Pancreas (tissue), 10 donors: ENCODE results near the gene PLCD3. TPM values are rescaled to one million over a fixed set of nuclear protein-coding genes. Genes with fewer than 3 reads are reported as not detected.
A peak's percentile ranks its signal among the peaks of the same experiment; 100 is the strongest.

Source experiments
- ATAC-seq, 4 donors: fragments of 200-7000 bp; cut with Tn5 transposase; one replicate each; pipeline versions ENCODE4 v1.8.0 to v1.9.1; 2020; ENCODE audit warnings: mild to moderate bottlenecking in 4 of 4, moderate library complexity in 4 of 4
- DNase-seq, 6 donors: peaks; one replicate each; pipeline ENCODE4 v3.0.0-alpha.2; 2020
- FAIRE-seq: peaks from 2 replicates; lab custom pipeline; 2012; peaks lifted over from hg19 to GRCh38; lab: Jason Lieb, UNC
- H3K27ac ChIP-seq, 4 donors: fragments of 200-600 bp; sonication (generic); 1 replicate in 3 of 4; 2 replicates in 1 of 4; pipeline versions ENCODE4 v1.5.0 to v1.8.0; 2020
- H3K27me3 ChIP-seq, 4 donors: fragments of 200-600 bp; one replicate each; pipeline ENCODE4 v1.8.0; 2021
- H3K36me3 ChIP-seq, 3 donors: fragments of 200-600 bp; sonication (generic) in 1 of 3; one replicate each; pipeline versions ENCODE4 v1.5.0 to v1.8.0; 2020 to 2021
- H3K4me1 ChIP-seq, 3 donors: fragments of 200-600 bp; one replicate each; pipeline ENCODE4 v1.8.0; 2021
- H3K4me3 ChIP-seq, 4 donors: fragments of 200-600 bp; sonication (generic) in 2 of 4; one replicate each; pipeline versions ENCODE4 v1.5.0 to v1.8.0; 2020 to 2021
- H3K9me3 ChIP-seq, 4 donors: fragments of 200-600 bp; one replicate each; pipeline ENCODE4 v1.8.0; 2021
- CTCF ChIP-seq, 4 donors: fragments of 200-600 bp; sonication (generic) in 3 of 4; IDR thresholded peaks; one replicate each; pipeline versions ENCODE4 v1.5.0 to v1.8.0; 2021; ENCODE audit warnings: antibody characterized with exemption in 4 of 4
- WGBS, 2 donors: extraction: QIAGEN DNeasy Blood & Tissue Kit; methylation state at CpG; one replicate each; pipeline ENCODE4 v1.1.7; 2013; 5-methylcytosine and 5-hydroxymethylcytosine counted together
- intact Hi-C, 3 donors: fragments of 100-400 bp; cut with DNase I; formaldehyde crosslinking; loops; one replicate each; pipeline versions ENCODE4 v1.11.1 to v1.14.2; 2022
- polyA plus RNA-seq, 2 donors: library from polyadenylated mRNA; stranded (reverse); fragments of 200-250 nt; gene quantifications; one replicate each; pipeline ENCODE4 v1.2.3, GENCODE V29; 2013
- total RNA-seq, 6 donors: library from RNA; stranded (reverse); fragmentation: NEBNext Ultra II Directional in 4 of 6; extraction: Animal tissue kit (Norgen Biotek cat#: 25700) in 4 of 6; gene quantifications; one replicate each; pipeline versions ENCODE4 v1.2.1 to v1.2.4, GENCODE V29; 2021 to 2023
- donor health status: healthy with polysubstance abuse.
- donor health status: DM: no; HTN: no; CAD: no; lungs with moderate emphysema.
- donor health status: DM: no; HTN: no; CAD: no.
- donor health status: control.
- donor health status: control.
- donor health status: Bipolar disorder and iron deficiency.
- donor health status: DM: yes; HTN: yes; CAD: no.
- donor health status: DM: no; HTN: no; CAD: no.
- donor health status: DM: no; HTN: no; CAD: no.
- donor health status: DM: yes; HTN: yes; CAD: no.

PLCD3 gene
- total and polyA plus RNA-seq, 8 donors: 4.6 to 10.6 (median 8.4) TPM

GRCh38 chr17:45093444-45094110, 38.7 kb downstream of the PLCD3 start:
- Histone ChIP-seq H3K4me3 (no peak overlapping the region), H3K27me3 (no peaks in the 10 kb centered on the region), H3K9me3 (no peaks in the 10 kb centered on the region), H3K27ac (peak overlapping the region in 3 of 4 donors; percentile 20 to 73 (median 52)), H3K36me3 (peaks cover 0 to 47% (median 38%) of the 10 kb centered on the region in 3 donors), H3K4me1 (peaks cover 0 to 7% (median 0%) of the 10 kb centered on the region in 3 donors)
- DNase-seq (no peak), FAIRE-seq (no peak), ATAC-seq (peak in 2 of 4 donors; percentile 17 to 38)
- WGBS, 2 donors: 69% methylated on average over 13 of the region's 13 CpGs
- no peak for TF ChIP-seq CTCF (IDR thresholded peaks at IDR 0.05)
- intact Hi-C loops: loop anchor here in 1 of 3 donors (10.0 kb wide), 1 partner anchor 179 kb away; the partner anchor contains the start of gene GFAP

DNA sequence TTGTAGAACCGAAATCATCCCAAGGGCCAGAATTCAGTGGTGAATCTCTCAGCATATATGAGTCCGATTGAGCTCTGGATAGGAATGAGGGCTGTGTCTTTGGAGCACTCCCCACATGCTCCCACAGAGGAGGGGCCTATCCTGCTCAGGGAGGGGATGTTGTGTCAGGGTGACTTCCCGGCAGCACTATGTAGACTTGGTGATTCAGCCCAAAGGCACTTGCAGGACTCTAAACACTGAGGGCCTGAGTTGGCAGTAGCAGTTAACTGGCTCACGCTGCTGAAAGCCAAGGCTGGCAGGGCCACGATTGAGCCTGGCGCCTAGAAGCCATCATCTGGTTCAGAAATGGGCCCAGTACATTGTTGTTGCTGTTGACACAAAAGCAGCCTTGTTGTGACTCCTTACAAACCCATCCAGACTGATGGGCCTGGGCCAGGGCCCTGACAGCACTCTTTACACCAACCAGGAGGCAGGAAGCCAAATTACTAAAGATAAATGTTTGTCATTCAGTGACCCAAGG, 39.3 kb downstream of the PLCD3 start:
- Histone ChIP-seq H3K9me3 (no peaks in the 10 kb centered on the region), H3K4me1 (peaks cover 0 to 7% (median 0%) of the 10 kb centered on the region in 3 donors), H3K36me3 (peaks cover 0 to 44% (median 38%) of the 10 kb centered on the region in 3 donors), H3K27ac (peak overlapping the region in 3 of 4 donors; percentile 20 to 73 (median 52)), H3K4me3 (no peak overlapping the region), H3K27me3 (no peaks in the 10 kb centered on the region)
- FAIRE-seq: peak; percentile 78
- DNase-seq: peak in 5 of 6 donors; percentile 44 to 56 (median 54)
- intact Hi-C loops: loop anchor here in 1 of 3 donors (10.0 kb wide), 1 partner anchor 178 kb away; the partner anchor contains the start of gene GFAP
- ATAC-seq: peak; percentile 70 to 93 (median 90)
- WGBS, 2 donors: 63 to 77% methylated on average over 6 of the region's 6 CpGs
- no peak for TF ChIP-seq CTCF (IDR thresholded peaks at IDR 0.05)

GRCh38 chr17:45091778-45092425, 40.4 kb downstream of the PLCD3 start:
- 88 to 94% methylated on average over 11 of the region's 11 CpGs for WGBS, 2 donors
- FAIRE-seq: no peak
- intact Hi-C loops: loop anchor here in 1 of 3 donors (10.0 kb wide), 1 partner anchor 177 kb away; the partner anchor contains the start of gene GFAP
- H3K27me3 ChIP-seq: no peaks in the 10 kb centered on the region
- no peaks in the 10 kb centered on the region for H3K9me3 ChIP-seq
- peaks cover 0 to 44% (median 40%) of the 10 kb centered on the region in 3 donors for H3K36me3 ChIP-seq
- no peak for DNase-seq
- H3K4me1 ChIP-seq: peaks cover 0 to 7% (median 0%) of the 10 kb centered on the region in 3 donors
- no peak for TF ChIP-seq CTCF (IDR thresholded peaks at IDR 0.05)
- H3K27ac ChIP-seq: peak overlapping the region in 2 of 4 donors; percentile 52 to 73
- no peak overlapping the region for H3K4me3 ChIP-seq
- ATAC-seq: no peak

DNA sequence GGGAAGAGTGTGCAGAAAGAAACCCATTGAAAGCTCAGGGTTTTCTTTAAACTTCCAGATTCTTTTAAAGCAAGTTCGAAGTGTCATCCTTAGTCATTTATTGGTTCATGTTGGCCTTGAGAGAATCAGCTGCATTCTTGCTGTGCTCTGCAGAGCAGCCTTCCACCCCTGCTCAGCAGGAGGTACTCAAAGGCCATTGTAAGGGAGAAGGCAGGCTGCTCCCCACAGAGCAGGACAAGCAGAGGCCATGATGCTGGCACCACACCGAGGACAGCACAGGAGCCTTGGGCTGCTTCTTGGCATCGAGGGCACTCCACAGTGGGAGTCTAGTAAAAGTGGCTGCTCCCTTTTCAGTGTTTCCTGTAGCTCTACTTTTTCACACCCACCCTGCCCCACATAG, 41.6 kb downstream of the PLCD3 start:
- ATAC-seq (no peak), DNase-seq (no peak), FAIRE-seq (no peak)
- WGBS, 2 donors: 71 to 82% methylated on average over 3 of the region's 3 CpGs
- peaks cover 0 to 42% (median 37%) of the 10 kb centered on the region in 3 donors for H3K36me3 ChIP-seq
- no peak overlapping the region for H3K4me3 ChIP-seq
- no peaks in the 10 kb centered on the region for H3K9me3 ChIP-seq
- intact Hi-C loops: loop anchor here in 1 of 3 donors (10.0 kb wide), 1 partner anchor 176 kb away; the partner anchor contains the start of gene GFAP
- TF ChIP-seq CTCF (IDR thresholded peaks at IDR 0.05): no peak
- no peak overlapping the region for H3K27ac ChIP-seq
- H3K4me1 ChIP-seq: peaks cover 0 to 7% (median 0%) of the 10 kb centered on the region in 3 donors
- H3K27me3 ChIP-seq: no peaks in the 10 kb centered on the region
